H7 (cell line): Measurements from ENCODE around the gene FGF18. TPM values are rescaled to one million over a fixed set of nuclear protein-coding genes. Genes with fewer than 3 reads are reported as not detected.

Experiments used
- DNase-seq: peaks from one replicate; pipeline ENCODE4 v3.0.0; 2012
- H3K27me3 ChIP-seq: 2 replicates; pipeline ENCODE4 v1.6.0; 2011; ENCODE audit warnings: mild to moderate bottlenecking, low read length; ENCODE audit not compliant: control insufficient read depth, insufficient read depth
- H3K36me3 ChIP-seq: replicated peaks from 2 replicates; pipeline ENCODE4 v1.5.1; 2011; ENCODE audit warnings: low read length; ENCODE audit not compliant: control insufficient read depth, insufficient read depth
- H3K4me3 ChIP-seq: 2 replicates; pipeline ENCODE4 v1.5.1; 2011; ENCODE audit warnings: low read depth, mild to moderate bottlenecking, control low read depth, low read length, moderate library complexity; ENCODE audit not compliant: insufficient read depth
- total RNA-seq: library from RNA; depleted of rRNA; stranded (reverse); fragments of >200 nt; shearing (Covaris generic); gene quantifications from 2 replicates; pipeline ENCODE4 v1.2.3, GENCODE V29; 2014

The FGF18 gene
- total RNA-seq, 1 experiment from 2014 or later, result 1.9 TPM

DNA sequence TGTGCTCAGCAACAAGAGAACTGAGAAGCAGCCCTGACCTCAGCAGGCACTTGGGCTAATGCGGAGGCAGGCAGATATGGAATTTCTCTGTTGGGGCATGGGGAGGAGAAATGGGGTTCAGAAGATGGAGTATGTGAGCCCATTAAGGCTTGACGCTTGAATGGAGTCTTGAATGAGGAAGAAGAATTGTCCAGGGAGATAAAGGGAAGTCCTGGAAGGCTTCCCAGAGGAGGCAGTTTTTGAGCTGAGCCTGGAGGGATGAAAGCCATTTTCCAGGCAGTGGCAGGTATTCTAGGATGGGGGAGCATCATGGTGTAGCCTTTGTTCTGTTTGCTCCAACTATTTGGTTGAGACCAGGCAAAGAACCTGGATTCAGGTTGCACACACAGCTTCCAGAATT is 34.5 kb downstream of the FGF18 start:
- Histone ChIP-seq H3K27me3 (no peaks in the 10 kb centered on the region; the same call in 1 of the 2 replicates), H3K4me3 (no peak overlapping the region), H3K36me3 (no peaks in the 10 kb centered on the region)
- no peak for DNase-seq

DNA sequence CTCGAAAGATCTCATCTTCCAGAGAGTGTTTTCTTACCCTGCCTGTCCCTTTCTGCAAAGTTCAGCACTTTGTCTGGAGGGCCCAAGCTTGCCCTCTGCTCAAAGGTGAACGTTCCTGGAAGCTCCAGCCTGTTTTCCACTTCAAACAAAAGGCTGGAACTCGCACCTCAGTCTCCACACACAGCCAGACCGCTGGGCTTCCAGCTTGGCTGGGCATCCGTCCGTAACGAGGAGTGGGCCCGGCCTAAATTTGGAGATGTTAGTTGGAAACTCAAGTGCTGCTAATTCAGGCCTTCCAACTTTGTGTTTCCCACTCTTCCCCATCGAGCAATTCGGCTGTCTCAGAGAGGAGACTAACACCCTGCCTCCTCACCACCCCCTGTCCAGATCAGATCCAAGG is 35.1 kb downstream of the FGF18 start:
- DNase-seq, result no peak
- Histone ChIP-seq H3K36me3 (no peaks in the 10 kb centered on the region), H3K27me3 (no peaks in the 10 kb centered on the region; the same call in 1 of the 2 replicates), H3K4me3 (no peak overlapping the region)

DNA sequence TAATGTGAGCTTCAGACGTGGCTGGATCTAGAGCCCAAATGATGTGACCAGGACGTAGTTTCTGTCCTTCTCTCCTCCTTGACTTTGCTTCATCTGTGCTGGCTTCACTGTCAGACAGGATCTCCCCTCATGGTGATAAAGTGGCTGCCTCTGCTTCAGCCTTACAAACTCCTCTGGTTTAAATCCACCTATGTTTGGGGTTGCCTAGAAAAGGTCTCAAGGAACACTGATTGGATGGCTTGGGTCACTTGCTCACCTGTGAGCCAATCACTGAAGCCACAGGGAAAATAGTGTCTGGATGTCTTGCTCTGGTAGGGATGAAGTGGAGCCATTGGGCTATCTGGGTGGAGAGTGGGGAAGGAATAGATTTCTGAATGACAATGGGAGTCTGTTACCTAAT is 36.1 kb downstream of the FGF18 start:
- Histone ChIP-seq H3K36me3 (no peaks in the 10 kb centered on the region), H3K27me3 (no peaks in the 10 kb centered on the region), H3K4me3 (no peak overlapping the region)
- peak; percentile 66 for DNase-seq

DNA sequence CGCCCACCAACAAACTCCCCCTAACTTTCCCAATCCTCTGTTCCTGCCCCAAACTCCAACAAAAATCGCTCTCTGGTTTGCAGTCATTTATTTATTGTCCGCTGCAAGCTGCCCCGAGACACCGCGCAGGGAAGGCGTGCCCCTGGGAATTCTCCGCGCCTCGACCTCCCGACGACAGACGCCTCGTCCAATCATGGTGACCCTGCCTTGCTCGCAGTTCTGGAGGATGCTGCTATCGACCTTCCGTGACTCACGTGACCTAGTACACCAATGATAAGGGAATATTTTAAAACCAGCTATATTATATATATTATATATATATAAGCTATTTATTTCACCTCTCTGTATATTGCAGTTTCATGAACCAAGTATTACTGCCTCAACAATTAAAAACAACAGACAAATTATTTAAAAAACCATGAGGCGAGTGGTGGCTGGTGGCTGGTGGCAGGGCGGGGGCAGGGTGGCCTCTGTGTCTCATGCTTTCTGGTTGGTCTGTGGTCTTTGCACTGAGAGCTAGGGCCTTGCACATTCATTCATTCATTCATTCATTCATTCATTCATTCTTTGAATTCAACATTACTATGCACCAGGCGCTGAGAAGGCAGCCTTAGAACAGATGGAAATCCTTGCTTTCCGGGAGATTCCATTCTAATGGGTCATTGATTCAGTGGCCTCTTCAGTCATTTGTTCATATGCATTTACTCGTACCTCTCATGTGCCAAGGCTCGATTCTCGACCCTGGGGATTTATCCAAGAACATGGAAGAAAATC is 37.9 kb downstream of the FGF18 start:
- Histone ChIP-seq H3K36me3 (no peaks in the 10 kb centered on the region), H3K4me3 (no peak overlapping the region), H3K27me3 (no peaks in the 10 kb centered on the region)
- no peak for DNase-seq

DNA sequence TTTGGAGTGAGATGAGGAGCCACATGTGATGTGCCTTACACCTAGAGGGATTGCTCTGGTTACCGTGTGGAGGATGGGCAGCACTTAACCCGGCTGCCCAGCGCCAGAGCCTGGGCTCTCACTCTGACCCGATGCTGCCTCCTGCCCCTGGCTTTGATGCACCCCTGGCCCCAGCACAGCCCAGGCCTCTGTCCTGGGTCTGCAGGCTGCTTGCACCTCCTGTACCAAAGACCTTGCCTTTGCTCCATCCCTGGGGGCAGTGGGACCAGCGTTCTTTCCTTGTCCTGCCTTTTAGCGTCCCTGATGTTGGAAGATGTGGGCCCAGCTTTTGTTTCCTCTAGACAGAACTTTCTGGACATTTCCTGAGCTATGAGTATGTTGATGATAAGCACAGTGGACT is 40.4 kb downstream of the FGF18 start:
- no peak for DNase-seq
- H3K27me3 ChIP-seq, result no peaks in the 10 kb centered on the region
- no peak overlapping the region for H3K4me3 ChIP-seq
- no peaks in the 10 kb centered on the region for H3K36me3 ChIP-seq

DNA sequence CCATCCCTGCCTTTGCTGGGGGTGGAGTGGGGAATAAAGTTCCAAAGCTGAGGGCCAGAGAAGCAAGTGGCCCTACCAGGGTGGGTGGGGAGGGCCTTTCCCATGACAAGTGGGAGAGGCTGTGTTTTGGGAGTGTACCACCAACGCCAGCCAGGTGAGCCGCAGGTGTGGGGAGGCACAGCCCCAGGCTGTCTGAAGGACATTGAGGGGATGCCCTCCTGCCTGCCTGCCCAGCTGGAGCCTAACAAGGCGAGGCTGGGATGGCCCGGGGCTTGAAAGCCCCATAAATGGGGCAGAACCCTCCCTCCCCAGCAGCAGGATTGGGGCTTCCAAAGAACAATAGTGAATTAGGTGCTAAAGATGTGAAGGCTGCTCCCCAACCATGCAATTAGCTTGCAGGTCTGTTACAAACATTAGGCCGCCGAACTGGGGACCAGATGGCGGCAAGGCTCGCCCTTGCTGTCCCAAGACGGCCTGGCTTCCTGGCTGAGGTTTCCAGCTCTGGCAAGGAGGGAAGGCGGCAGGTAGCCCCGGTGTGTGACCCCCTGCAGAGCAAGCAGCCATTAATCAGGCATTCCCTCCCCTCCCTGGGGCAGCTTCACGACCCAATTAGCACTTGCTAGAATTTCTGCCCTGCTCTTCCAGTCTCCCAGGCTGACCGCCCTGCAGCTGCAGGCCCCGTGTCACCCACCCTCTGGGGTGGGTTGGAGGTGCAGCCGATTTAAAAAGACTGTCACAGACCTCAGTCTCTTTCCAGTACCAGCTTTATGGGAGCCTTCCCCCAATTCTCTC is 42.9 kb downstream of the FGF18 start:
- H3K36me3 ChIP-seq, result no peaks in the 10 kb centered on the region
- H3K4me3 ChIP-seq, result no peak overlapping the region
- DNase-seq, result peak; percentile 81
- H3K27me3 ChIP-seq, result no peaks in the 10 kb centered on the region; the same call in 1 of the 2 replicates

DNA sequence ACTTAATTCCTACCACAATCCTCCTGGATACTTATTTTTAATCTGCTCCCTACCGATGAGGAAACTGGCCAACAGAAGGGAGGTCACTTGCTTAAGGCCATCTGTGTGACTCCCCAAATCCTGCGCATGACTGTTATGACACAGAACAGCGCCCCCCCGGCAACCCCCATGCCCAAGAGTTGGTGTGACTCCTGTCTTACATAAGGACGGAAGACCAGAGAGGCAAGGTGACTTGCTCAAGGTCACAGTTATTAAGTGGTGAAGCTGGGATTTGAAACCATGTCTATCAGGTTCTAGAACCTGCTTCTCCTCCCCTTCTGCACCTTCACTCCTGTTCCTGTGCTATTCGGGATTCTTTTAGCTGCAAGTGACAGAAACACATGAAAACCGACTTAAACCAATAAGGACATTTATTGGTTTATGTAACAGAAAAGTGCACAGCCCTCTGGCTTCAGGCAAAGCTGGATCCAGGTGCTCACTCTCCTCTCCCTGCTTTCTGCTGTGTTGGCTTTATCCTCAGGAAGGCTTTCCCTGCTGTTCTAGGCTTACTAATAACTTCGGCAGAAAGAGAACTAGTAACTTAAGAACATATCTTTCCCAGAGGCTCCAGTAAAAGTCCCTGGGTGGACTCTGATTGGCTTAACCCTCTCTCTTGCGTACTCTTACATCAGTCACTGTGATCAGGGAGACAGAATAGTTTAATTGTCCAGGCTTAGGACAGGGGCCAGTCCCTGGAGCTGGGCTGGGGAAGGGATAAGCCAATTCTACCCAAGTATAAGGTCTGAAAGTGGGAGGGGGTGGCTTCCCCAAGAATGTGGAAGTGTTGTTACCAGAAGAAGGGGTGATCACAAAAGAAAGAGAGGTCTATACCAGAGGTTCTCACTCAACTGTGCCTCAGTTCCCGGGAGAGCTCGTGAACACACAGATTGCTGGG is 43.7 kb downstream of the FGF18 start:
- Histone ChIP-seq H3K4me3 (no peak overlapping the region), H3K36me3 (no peaks in the 10 kb centered on the region), H3K27me3 (no peaks in the 10 kb centered on the region; the same call in 1 of the 2 replicates)
- no peak for DNase-seq

DNA sequence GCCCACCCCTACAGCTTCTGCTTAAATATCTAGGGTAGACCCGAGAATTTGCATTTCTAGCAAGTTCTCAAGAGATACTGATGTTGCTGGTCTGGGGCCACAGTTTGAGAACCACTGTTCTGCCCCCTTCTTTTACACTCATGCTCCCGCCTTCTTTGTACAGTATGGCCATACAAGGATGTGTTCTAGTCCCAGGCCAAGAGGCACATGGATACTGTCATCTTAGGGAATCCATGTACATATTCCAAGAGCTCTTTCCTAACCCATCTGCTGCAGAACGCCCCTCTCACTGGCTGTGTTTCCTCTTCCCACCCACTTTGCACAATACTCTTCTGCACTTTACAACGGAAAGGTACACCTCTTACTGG is 44.4 kb downstream of the FGF18 start:
- no peaks in the 10 kb centered on the region; the same call in 1 of the 2 replicates for H3K27me3 ChIP-seq
- no peak for DNase-seq
- no peak overlapping the region for H3K4me3 ChIP-seq
- no peaks in the 10 kb centered on the region for H3K36me3 ChIP-seq

DNA sequence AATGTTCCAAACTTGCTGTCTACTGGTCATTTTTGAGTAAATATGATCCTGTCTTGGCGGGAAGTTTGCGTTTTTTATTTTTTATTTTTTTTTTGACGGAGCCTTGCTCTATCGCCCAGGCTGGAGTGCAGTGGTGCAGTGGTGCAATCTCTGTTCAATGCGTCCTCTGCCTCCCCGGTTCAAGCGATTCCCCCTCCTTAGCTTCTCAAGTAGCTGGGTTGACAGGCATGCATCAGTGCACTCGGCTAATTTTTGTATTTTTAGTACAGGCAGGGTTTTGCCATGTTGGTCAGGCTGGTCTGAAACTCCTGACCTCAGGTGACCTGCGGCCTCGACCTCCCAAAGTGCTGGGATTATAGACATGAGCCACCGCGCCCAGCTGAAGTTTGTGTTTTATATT is 45.4 kb downstream of the FGF18 start:
- Histone ChIP-seq H3K4me3 (no peak overlapping the region), H3K36me3 (no peaks in the 10 kb centered on the region), H3K27me3 (no peaks in the 10 kb centered on the region; the same call in 1 of the 2 replicates)
- no peak for DNase-seq

DNA sequence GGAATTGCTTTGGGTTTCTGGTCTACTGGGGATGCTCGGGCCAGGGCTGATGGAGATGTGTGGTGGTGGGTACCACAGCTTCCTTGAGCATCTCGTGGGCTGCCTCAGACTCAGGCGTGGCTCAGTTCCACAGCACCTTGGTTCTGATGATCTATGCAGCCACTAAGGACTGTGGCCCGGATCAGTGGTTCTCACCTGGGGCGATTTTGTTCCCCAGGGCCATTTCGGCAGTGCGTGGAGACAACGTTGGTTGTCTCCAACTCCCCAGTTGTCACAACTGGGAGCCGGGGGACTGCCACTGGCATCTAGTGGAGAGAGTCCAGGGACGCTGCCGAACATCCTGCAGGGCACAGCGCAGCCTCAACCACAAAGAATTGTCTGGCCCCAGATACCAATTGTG is 47.7 kb downstream of the FGF18 start:
- Histone ChIP-seq H3K4me3 (no peak overlapping the region), H3K27me3 (no peaks in the 10 kb centered on the region; the same call in 1 of the 2 replicates), H3K36me3 (no peaks in the 10 kb centered on the region)
- DNase-seq, result no peak

DNA sequence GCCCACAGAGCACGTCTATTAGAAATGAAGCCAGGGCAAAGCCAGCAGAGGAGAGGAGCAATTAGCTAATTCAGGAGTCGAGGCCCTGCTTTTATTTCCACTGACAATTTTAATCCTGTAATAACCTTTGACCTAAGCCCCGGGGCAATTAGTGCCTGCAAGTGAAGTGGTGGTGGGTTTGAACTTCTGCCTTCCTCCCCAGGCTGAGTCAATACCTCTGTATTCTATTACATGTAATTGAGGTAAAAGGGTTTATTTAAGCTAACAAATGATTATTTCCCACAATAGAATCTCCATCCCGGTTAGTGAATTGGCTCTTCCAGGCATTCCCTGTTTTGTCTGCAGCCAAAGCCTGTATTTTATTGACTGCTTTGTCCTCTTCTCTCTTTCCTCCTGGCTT is 49.9 kb downstream of the FGF18 start:
- no peak for DNase-seq
- Histone ChIP-seq H3K4me3 (no peak overlapping the region), H3K36me3 (no peaks in the 10 kb centered on the region), H3K27me3 (no peaks in the 10 kb centered on the region; the same call in 1 of the 2 replicates)

DNA sequence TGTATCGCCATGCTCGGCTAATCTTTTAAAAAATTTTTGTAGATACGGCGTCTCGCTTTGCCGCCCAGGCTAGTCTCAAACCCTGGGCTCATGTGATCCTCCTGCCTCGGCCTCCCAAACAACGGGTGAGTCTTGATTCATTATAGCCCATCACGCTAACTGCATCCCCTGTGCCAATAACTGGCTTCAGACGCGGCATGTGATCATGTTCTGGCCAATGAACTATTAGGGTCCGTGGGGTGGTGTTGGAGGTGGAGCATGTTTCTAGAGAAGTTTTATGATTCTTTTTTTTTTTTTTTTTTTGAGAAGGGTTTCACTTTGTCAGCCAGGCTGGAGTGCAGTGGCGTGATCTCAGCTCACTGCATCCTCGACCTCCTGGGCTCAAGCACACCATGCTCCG is 51.0 kb downstream of the FGF18 start:
- no peaks in the 10 kb centered on the region for H3K36me3 ChIP-seq
- no peak for DNase-seq
- no peaks in the 10 kb centered on the region; the same call in 1 of the 2 replicates for H3K27me3 ChIP-seq
- no peak overlapping the region for H3K4me3 ChIP-seq

DNA sequence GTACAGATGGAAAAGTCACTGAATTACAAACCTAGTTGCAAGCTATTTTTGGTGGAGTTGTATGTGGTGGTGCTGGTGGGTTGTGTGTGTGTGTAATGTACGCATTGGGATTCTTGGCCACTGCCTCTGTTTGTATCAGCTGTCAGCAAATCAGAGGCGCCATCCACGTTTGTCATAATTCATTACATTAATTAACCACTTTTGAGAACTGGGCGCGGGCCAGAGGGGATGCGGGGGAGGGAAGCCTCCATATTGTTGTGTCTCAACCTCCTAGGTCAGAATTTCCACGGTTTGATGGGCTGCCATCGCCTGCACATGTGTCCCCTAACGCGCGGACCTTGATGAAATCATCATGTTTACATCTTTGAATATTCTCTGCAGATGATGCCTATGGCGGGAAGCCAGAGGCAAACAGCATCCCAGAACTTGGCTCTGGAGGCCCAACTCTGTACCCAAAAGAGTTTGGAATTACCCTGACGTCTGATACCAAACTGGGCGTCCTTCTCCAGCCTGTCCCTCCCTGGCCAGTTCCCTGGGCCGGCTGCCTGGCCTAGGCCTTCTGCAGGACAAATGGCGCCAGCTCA is 54.9 kb downstream of the FGF18 start:
- Histone ChIP-seq H3K4me3 (no peak overlapping the region), H3K36me3 (no peaks in the 10 kb centered on the region), H3K27me3 (no peaks in the 10 kb centered on the region)
- no peak for DNase-seq

DNA sequence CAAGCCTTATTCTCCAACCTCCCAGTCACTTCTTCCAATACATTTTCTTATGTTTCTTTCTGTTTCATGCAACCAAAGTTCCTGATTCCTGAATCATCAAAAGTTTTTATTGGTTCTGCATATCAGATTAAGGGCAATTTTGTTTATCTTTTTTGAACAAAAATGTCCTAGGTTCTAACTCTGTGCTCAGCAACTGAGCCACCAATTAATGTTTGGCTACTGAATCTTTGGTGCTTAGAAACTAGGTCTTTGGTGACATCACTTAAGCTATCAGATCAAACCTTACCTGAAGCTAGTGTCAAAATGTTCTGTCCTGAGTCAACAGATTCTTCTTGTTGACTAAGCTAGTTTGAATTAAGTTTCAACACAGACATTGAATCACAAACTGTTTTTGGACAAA is 56.1 kb downstream of the FGF18 start:
- Histone ChIP-seq H3K36me3 (no peaks in the 10 kb centered on the region), H3K4me3 (no peak overlapping the region), H3K27me3 (no peaks in the 10 kb centered on the region)
- DNase-seq, result no peak
